Anterior cingulate cortex (tissue), 58 donors: ENCODE results near the gene ANKRD11.

Experiments
- DNase-seq, 58 donors: peaks; one replicate each; lab custom pipeline; 2025; lab: John Stamatoyannopoulos, UW

The ANKRD11 gene

GRCh38 chr16:89507214-89507833 lies 17.0 kb upstream of the ANKRD11 start:
- DNase-seq: peak in 3 of 58 donors; percentile 30 to 47 (median 41)

GRCh38 chr16:89506791-89507191 lies 16.4 kb upstream of the ANKRD11 start:
- DNase-seq: no peak

- no peak for DNase-seq
Observed at GRCh38 chr16:89506113-89506504, 15.7 kb upstream of the ANKRD11 start.

GRCh38 chr16:89505204-89506112 lies 15.1 kb upstream of the ANKRD11 start:
- peak in 40 of 58 donors; percentile 3 to 56 (median 27) for DNase-seq

GRCh38 chr16:89504091-89504490 lies 13.7 kb upstream of the ANKRD11 start:
- peak in 3 of 58 donors; percentile 6 to 33 (median 7) for DNase-seq

GRCh38 chr16:89502081-89502843 lies 11.9 kb upstream of the ANKRD11 start:
- no peak for DNase-seq

- DNase-seq: no peak
Observed at GRCh38 chr16:89499767-89500166, 9.4 kb upstream of the ANKRD11 start.

GRCh38 chr16:89498839-89499238 lies 8.5 kb upstream of the ANKRD11 start:
- DNase-seq: no peak

- DNase-seq: no peak
Observed at GRCh38 chr16:89495121-89495520, 4.8 kb upstream of the ANKRD11 start.

- DNase-seq: no peak
Observed at GRCh38 chr16:89493776-89494175, 3.4 kb upstream of the ANKRD11 start.

GRCh38 chr16:89491974-89492687 lies 1.8 kb upstream of the ANKRD11 start:
- DNase-seq: no peak

GRCh38 chr16:89491238-89491869 lies 993 bp upstream of the ANKRD11 start:
- DNase-seq: no peak

- peak in 1 of 58 donors; percentile 39 for DNase-seq
Observed at GRCh38 chr16:89489898-89490438, 393 bp downstream of the ANKRD11 start.

GRCh38 chr16:89489040-89489897 lies 1.1 kb downstream of the ANKRD11 start:
- peak in 57 of 58 donors; percentile 11 to 85 (median 59) for DNase-seq

GRCh38 chr16:89485701-89486246 lies 4.6 kb downstream of the ANKRD11 start:
- no peak for DNase-seq

- DNase-seq: no peak
Observed at GRCh38 chr16:89484923-89485679, 5.3 kb downstream of the ANKRD11 start.

GRCh38 chr16:89484041-89484501 lies 6.3 kb downstream of the ANKRD11 start:
- no peak for DNase-seq
